ENCODE data around the gene CNR2.
A peak's percentile ranks its signal among the peaks of the same experiment; 100 is the strongest.
"Not testable (repeated sequence)": the region's sequence is repeated elsewhere in the genome, so short reads cannot be mapped to it uniquely, and the experiment has no call there.

CNR2 gene

DNA sequence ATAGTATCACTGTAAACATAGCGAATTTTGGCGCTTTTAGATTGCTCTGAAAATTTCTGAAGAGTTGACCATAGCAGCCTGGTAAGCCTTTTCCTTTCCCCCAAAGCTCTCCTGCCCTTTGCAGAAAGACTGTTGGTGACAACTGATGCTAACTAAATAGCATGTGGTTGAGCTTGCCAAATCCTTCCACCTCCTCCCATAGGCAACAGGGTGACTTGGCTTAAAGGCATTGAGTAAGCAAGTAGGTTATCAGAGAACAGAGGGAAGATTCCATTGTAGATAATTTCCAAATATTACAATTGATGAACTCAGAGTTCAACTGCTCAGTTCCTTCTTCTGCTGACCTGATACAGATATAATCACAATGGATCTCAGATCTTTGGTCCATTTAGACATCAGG is 68.0 kb downstream of the CNR2 start:
- DNase-seq (ENCODE audit: insufficient read length): no peak
- FAIRE-seq: no peak
- TF ChIP-seq POLR2A (IDR thresholded peaks at IDR 0.05; ENCODE audit: low read depth, low read length) (no peak), TAF1 (IDR thresholded peaks at IDR 0.05; ENCODE audit: borderline replicate concordance, low read depth, low read length) (no peak), POLR2AphosphoS5 (IDR thresholded peaks at IDR 0.05; ENCODE audit: low read depth, low read length) (no peak)

DNA sequence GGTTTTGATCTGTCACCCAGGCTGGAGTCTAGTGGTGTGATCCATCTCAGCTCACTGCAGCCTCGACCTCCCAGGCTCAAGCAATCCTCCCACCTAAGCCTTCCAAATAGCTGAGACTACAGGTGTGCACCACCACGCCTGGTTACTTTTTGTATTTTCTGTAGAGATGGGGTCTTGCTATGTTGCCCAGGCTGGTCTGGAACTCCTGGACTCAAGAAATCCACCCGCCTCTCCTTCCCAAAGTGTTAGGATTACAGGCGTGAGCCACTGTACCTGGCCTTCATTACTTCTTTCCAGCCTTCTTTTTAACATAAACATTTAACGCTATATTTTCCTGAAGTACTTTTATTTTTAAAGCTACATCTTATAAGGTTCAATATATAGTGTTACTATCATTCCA is 69.5 kb downstream of the CNR2 start:
- no peak for FAIRE-seq
- DNase-seq (ENCODE audit: insufficient read length): no peak
- TF ChIP-seq POLR2AphosphoS5 (IDR thresholded peaks at IDR 0.05; ENCODE audit: low read depth, low read length): no peak
- no peak for TF ChIP-seq POLR2A (IDR thresholded peaks at IDR 0.05; ENCODE audit: low read depth, low read length)
- TF ChIP-seq TAF1 (IDR thresholded peaks at IDR 0.05; ENCODE audit: borderline replicate concordance, low read depth, low read length): no peak

DNA sequence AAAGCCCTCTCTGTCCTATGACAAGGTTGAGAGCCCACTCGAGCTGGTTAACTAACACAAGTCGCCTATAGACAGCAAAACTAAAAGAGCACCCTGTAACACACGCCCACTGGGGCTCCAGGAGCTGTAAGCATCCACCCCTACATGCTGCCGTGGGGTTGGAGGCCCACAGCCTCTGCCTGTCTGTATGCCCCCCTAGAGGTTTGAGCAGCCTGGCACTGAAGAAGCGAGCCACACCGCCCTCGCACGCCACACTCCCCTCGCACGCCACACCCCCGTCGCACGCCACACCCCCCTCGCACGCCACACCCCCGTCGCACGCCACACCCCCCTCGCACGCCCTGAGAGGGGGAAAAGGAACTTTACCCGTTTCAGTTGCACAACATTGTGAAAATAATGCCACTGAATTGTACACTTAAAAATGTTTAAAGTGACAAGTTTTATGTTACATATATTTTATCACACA is 74.7 kb downstream of the CNR2 start:
- no peak for TF ChIP-seq TAF1 (IDR thresholded peaks at IDR 0.05; ENCODE audit: borderline replicate concordance, low read depth, low read length)
- TF ChIP-seq POLR2AphosphoS5 (IDR thresholded peaks at IDR 0.05; ENCODE audit: low read depth, low read length): no peak
- no peak for TF ChIP-seq POLR2A (IDR thresholded peaks at IDR 0.05; ENCODE audit: low read depth, low read length)
- DNase-seq (ENCODE audit: insufficient read length): peak; percentile 70
- FAIRE-seq: peak; percentile 94

DNA sequence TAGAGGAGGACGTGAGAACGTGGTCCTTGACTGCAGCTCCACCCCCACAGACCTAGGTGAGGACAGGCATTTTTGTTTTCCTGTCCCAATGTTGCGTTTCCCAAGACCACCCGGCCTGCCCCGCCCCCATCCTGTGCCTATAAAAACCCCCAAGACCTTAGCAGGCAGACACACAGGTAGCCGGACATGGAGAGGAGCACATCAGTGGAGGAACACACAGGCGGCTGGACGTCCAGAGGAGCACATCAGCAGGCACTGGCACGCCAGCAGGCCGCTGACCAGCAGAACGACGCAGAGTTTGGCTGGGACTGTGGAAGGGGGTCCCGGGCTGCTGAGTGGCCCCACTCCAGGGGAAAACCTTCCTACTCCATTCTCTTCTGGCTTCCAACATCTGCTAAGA is 75.3 kb downstream of the CNR2 start:
- DNase-seq (ENCODE audit: insufficient read length) (no peak), FAIRE-seq (no peak)
- no peak for TF ChIP-seq POLR2AphosphoS5 (IDR thresholded peaks at IDR 0.05; ENCODE audit: low read depth, low read length)
- TF ChIP-seq TAF1 (IDR thresholded peaks at IDR 0.05; ENCODE audit: borderline replicate concordance, low read depth, low read length): no peak
- no peak for TF ChIP-seq POLR2A (IDR thresholded peaks at IDR 0.05; ENCODE audit: low read depth, low read length)

DNA sequence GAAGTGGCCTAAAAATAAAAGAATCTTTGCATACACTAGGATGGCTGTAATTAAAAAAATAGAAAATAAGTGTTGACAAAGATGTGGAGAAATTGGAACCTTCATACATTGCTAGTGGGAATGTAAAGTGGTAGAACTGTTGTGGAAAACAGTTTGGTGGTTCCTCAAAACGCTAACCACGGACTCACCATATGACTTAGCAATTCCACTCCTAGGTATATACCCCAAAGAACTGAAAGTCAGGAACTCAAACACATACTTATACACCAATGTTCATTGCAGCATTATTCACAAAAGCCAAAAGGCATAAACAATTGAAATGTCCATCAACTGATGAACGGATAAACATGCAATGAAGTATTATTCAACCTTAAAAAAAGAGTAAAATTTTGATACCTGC is 77.1 kb downstream of the CNR2 start:
- DNase-seq (ENCODE audit: insufficient read length): no peak
- TF ChIP-seq POLR2A (IDR thresholded peaks at IDR 0.05; ENCODE audit: low read depth, low read length) (no peak), TAF1 (IDR thresholded peaks at IDR 0.05; ENCODE audit: borderline replicate concordance, low read depth, low read length) (no peak), POLR2AphosphoS5 (IDR thresholded peaks at IDR 0.05; ENCODE audit: low read depth, low read length) (no peak)
- no peak for FAIRE-seq

DNA sequence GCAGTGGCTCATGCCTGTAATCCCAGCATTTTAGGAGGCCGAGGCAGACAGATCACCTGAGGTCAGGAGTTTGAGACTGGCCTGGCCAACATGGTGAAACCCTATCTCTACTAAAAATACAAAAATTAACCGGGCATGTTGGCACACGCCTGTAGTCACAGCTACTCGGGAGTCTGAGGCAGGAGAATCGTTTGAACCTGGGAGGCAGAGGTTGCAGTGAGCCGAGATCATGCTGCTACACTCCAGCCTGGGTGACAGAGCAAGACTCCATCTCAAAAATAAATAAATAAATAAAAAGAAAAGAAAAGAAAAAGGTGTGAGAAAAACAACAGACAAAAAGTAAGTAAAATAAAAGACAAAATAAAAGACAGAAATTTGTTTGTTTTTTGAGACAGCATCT is 79.0 kb downstream of the CNR2 start:
- DNase-seq (ENCODE audit: insufficient read length); FAIRE-seq: not testable (repeated sequence)

DNA sequence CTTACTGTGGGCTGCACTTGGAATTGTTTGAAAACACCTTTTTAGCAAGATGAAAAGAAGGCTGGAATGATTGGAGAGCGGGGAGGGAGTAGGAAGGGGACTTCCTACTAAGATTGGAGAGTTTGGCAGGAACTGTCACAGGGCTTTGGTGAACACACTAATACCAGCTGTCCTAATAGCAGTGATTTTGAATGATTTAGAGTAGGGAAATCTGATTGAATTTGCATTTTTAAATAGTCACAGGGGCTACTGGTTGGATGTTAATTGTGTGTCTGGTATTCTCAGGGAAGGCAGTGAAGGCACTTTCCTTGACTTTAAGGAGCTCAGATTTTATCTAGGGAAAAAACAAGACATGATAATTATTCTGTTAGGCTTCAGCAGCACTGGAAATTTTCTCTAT is 85.4 kb downstream of the CNR2 start:
- DNase-seq (ENCODE audit: insufficient read length) (no peak), FAIRE-seq (no peak)
- TF ChIP-seq POLR2A (IDR thresholded peaks at IDR 0.05; ENCODE audit: low read depth, low read length) (no peak), POLR2AphosphoS5 (IDR thresholded peaks at IDR 0.05; ENCODE audit: low read depth, low read length) (no peak), TAF1 (IDR thresholded peaks at IDR 0.05; ENCODE audit: borderline replicate concordance, low read depth, low read length) (no peak)

DNA sequence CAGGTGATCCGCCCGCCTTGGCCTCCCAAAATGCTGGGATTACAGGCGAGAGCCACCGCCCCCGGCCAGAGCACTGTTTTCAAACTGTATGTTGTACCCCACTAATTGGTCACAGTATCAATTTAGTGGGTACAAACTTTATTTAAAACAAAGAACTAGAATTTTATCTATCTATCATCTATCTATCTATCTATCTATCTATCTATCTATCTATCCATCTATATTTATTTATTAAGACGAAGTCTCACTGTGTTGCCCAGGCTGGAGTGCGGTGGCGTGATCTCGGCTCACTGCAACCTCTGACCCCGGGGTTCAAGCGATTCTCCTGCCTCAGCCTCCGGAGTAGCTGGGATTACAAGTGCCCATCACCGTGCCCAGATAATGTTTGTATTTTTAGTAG is 86.6 kb downstream of the CNR2 start:
- not testable (repeated sequence) for FAIRE-seq; DNase-seq (ENCODE audit: insufficient read length)

DNA sequence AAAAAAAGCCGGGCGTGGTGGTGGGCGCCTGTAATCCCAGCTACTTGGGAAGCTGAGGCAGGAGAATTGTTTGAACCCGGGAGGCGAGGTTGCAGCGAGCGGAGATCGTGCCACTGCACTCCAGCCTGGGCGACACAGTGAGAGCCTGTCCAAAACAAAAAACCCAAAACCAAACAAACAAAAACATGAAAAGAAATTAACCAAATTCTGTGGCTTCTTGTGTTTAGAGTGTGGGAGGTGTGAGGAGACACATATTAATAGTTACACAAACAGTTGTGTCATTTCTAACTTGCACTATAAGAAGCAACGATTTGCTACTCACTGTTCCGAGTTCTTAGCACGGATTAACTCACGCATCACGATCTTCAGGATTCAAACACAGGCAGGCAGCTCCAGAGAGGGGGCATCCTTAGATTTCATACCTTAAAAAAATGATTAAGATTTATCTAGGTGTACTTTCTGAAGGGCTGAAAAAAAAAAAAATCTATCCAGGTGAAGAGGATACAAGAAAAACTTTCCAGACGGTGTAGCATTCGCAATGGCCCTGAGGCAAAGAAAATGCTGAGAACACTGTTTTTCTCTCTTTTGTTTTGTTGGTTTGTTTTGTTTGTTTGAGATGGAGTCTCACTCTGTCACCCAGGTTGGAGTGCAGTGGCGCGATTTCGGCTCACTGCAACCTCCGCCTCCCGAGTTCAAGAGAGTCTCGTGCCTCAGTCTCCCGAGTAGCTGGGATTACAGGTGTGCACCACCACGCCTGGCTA is 87.2 kb downstream of the CNR2 start:
- DNase-seq (ENCODE audit: insufficient read length): no peak
- TF ChIP-seq POLR2A (IDR thresholded peaks at IDR 0.05; ENCODE audit: low read depth, low read length) (no peak), POLR2AphosphoS5 (IDR thresholded peaks at IDR 0.05; ENCODE audit: low read depth, low read length) (no peak), TAF1 (IDR thresholded peaks at IDR 0.05; ENCODE audit: borderline replicate concordance, low read depth, low read length) (no peak)
- peak; percentile 83 for FAIRE-seq

DNA sequence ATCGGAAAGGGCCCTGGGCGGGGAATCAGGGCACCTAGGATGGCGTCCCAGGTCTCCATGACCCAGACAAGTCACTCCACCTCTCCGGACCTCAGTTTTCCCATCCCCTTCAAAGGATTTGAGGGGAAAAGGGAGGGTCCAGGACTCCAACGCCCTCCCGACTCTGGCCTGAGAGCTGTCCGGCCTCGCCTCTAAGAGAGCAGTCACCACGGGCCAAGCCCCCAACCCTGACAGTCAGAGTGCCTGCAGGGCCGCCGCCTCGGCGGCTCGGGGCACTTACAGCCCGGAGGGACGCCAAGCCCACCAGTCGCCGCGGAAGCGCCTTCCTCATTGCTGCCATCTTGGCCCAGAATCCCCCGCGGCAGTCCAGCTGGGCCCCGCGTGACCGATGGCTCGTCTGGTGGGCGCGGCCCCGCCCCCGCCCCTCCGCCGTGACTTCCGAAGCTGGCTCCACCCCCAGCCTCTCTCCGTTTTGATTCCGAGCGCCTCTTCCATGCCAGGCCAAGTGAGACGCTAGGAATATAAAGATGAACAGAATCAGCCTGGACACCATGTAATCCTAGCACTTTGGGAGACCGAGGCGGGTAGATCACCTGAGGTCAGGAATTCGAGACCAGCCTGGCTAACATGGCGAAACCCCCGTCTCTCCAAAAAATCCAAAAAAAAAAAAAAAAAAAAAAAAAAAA is 87.9 kb downstream of the CNR2 start, which contains the start of gene HMGCL:
Gene HMGCL (minus strand): TSS at position 354 of the 686 bp plus-strand sequence. CDS start 14 bp downstream, at position 340.
- TF ChIP-seq POLR2A (IDR thresholded peaks at IDR 0.05; ENCODE audit: low read depth, low read length) (peak; percentile 97), TAF1 (IDR thresholded peaks at IDR 0.05; ENCODE audit: borderline replicate concordance, low read depth, low read length) (peak; percentile 97), POLR2AphosphoS5 (IDR thresholded peaks at IDR 0.05; ENCODE audit: low read depth, low read length) (peak; percentile 93)
- DNase-seq (ENCODE audit: insufficient read length) (peak; percentile 95), FAIRE-seq (peak; percentile 96)

DNA sequence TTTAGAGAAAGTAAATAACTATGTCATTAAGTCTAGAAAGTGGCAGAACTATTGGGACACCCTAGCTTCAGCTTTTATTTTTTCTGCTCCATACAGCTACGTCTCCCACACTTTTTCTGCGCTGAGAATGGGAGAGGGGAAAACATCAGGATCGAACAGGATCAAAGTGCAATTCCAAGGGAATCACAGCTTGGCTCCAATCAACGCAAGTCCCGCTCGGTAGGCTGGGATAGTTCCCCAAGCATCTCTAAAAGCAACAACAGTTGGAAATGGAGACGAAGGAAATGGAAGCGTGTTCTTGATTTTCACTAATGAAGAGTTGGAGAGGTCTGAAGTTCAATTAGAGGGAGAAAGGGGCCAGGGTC is 88.5 kb downstream of the CNR2 start:
- no peak for FAIRE-seq
- no peak for TF ChIP-seq POLR2AphosphoS5 (IDR thresholded peaks at IDR 0.05; ENCODE audit: low read depth, low read length)
- no peak for TF ChIP-seq POLR2A (IDR thresholded peaks at IDR 0.05; ENCODE audit: low read depth, low read length)
- no peak for TF ChIP-seq TAF1 (IDR thresholded peaks at IDR 0.05; ENCODE audit: borderline replicate concordance, low read depth, low read length)
- no peak for DNase-seq (ENCODE audit: insufficient read length)

DNA sequence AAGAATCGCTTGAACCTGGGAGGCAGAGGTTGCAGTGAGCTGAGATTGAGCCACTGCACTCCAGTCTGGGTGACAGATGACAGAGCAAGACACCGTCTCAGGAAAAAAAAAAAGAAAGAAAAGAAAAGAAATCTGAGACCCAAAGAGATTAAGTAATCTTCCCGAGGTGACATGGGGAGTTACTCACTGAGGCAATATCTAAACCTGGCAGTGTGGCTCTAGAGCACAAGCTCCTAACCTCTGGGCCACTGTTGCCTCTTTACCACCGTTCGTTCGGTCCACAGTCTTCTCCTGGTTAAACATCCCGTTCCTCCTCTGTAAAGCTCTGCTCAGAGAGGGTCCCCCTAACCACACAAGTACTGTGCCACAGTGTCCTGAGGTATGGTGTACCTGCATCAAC is 89.4 kb downstream of the CNR2 start:
- DNase-seq (ENCODE audit: insufficient read length) (no peak), FAIRE-seq (no peak)
- TF ChIP-seq POLR2AphosphoS5 (IDR thresholded peaks at IDR 0.05; ENCODE audit: low read depth, low read length) (no peak), TAF1 (IDR thresholded peaks at IDR 0.05; ENCODE audit: borderline replicate concordance, low read depth, low read length) (no peak), POLR2A (IDR thresholded peaks at IDR 0.05; ENCODE audit: low read depth, low read length) (no peak)
